Measurements from ENCODE around the gene PCOLCE2. TPM values are rescaled to one million over a fixed set of nuclear protein-coding genes. Genes with fewer than 3 reads are reported as not detected.

The PCOLCE2 gene
- total RNA-seq, 4 donors from 2014 or later = 13.5 to 88.1 (median 44.2) TPM

DNA sequence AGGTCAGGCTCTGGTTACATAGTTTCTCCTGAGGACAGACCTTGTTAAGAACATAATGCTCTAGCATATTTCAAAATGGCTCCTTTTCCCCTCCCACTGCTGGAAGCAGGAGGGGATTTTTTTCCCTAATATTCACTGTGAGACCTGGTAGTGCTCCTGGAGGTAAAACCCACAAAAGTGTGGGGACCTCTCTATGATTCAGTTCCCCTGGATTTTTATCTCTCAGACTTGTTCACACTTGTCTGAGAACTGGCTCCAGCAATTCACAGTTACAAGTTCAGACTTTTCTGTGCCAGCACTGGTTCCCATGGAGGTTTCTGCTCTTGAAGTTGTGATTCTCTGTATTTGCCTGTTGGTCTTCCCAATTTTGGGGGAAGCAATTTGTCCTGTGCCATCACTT, 36.3 kb upstream of the PCOLCE2 start:
- no peak for ATAC-seq
- Histone ChIP-seq H3K4me1 (no peaks in the 10 kb centered on the region), H3K27me3 (peaks cover 12% of the 10 kb centered on the region), H3K4me3 (no peak overlapping the region), H3K27ac (no peak overlapping the region), H3K9me3 (peaks cover 0 to 5% (median 0%) of the 10 kb centered on the region in 3 donors), H3K36me3 (no peaks in the 10 kb centered on the region)
- no peak for TF ChIP-seq POLR2A (IDR thresholded peaks at IDR 0.05)
- no peak for TF ChIP-seq EP300 (IDR thresholded peaks at IDR 0.05)
- no peak for TF ChIP-seq POLR2AphosphoS5 (IDR thresholded peaks at IDR 0.05)
- TF ChIP-seq, protein P1, sequence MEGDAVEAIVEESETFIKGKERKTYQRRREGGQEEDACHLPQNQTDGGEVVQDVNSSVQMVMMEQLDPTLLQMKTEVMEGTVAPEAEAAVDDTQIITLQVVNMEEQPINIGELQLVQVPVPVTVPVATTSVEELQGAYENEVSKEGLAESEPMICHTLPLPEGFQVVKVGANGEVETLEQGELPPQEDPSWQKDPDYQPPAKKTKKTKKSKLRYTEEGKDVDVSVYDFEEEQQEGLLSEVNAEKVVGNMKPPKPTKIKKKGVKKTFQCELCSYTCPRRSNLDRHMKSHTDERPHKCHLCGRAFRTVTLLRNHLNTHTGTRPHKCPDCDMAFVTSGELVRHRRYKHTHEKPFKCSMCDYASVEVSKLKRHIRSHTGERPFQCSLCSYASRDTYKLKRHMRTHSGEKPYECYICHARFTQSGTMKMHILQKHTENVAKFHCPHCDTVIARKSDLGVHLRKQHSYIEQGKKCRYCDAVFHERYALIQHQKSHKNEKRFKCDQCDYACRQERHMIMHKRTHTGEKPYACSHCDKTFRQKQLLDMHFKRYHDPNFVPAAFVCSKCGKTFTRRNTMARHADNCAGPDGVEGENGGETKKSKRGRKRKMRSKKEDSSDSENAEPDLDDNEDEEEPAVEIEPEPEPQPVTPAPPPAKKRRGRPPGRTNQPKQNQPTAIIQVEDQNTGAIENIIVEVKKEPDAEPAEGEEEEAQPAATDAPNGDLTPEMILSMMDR (IDR thresholded peaks at IDR 0.05) = no peak

DNA sequence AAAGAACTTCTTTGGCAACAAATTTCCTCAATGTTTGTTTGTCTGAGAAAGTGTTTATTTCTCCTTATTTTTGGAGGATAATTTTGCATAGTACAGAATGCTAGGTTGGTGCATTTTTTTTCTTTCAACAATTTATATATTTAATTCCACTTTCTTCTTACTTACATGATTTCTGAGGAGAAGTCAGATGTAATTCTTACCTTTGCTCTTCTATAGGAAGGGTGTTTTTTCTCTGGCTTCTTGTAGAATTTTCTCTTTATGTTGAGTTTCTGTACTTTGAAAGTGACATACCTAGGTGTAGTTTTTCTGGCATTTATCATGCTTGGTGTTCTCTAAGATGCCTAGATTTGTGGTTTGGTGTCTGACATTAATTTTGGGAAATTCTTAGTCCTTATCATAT, 34.8 kb upstream of the PCOLCE2 start:
- no peaks in the 10 kb centered on the region for H3K36me3 ChIP-seq
- H3K27ac ChIP-seq = no peak overlapping the region
- ATAC-seq = no peak
- H3K9me3 ChIP-seq = peaks cover 0 to 5% (median 0%) of the 10 kb centered on the region in 3 donors
- no peaks in the 10 kb centered on the region for H3K4me1 ChIP-seq
- TF ChIP-seq POLR2A (IDR thresholded peaks at IDR 0.05) = no peak
- no peak for TF ChIP-seq POLR2AphosphoS5 (IDR thresholded peaks at IDR 0.05)
- TF ChIP-seq EP300 (IDR thresholded peaks at IDR 0.05) = no peak
- TF ChIP-seq, protein P1 (IDR thresholded peaks at IDR 0.05) = no peak
- no peak overlapping the region for H3K4me3 ChIP-seq
- H3K27me3 ChIP-seq = peaks cover 12% of the 10 kb centered on the region

DNA sequence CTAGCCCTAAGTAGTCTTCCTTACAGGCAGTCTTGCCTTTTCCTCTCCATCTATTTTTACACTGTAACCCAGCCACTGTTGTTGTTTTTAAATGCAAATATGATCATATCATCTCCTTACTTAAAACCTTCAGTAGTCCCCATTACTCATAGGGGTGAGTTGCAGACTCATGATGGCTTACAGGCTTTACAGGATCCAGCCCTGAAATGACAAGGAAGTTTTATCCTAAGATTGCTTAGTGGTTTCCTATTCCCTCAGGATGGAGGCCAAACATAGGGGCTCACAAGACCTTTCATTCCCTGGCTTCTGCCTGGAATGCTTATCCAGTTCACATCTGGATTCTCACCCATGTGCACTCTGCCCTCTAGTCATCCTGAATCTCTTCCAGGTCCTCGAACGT, 27.7 kb upstream of the PCOLCE2 start:
- Histone ChIP-seq H3K9me3 (no peaks in the 10 kb centered on the region), H3K36me3 (no peaks in the 10 kb centered on the region), H3K4me1 (peaks cover 5 to 18% (median 13%) of the 10 kb centered on the region in 3 donors), H3K27ac (no peak overlapping the region), H3K4me3 (no peak overlapping the region), H3K27me3 (no peaks in the 10 kb centered on the region)
- 42 to 60% methylated on average over 2 of the region's 2 CpGs for WGBS, 2 donors (ENCODE audit: low coverage in 1 of 2)
- TF ChIP-seq POLR2AphosphoS5 (IDR thresholded peaks at IDR 0.05) (no peak), EP300 (IDR thresholded peaks at IDR 0.05) (no peak), POLR2A (IDR thresholded peaks at IDR 0.05) (no peak)
- TF ChIP-seq, protein P1 (IDR thresholded peaks at IDR 0.05) = no peak
- no peak for ATAC-seq

DNA sequence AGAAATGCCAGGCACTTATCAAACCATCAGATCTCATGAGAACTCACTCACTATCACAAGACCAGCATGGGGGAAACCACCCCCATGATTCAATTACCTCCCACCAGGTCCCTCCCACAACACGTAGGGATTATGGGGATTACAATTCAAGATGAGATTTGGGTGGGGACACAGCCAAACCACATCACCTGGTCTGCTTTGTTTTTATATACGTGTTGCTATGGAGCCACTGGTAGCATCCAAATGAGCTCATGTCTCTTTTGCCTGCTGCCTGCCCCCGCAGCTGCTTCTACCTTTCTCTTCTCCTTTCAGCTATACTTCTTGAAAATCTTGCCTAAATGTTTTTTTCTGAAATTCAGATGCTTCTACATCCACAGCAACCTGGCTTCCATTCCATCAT, 26.8 kb upstream of the PCOLCE2 start:
- no peak for ATAC-seq
- peaks cover 5 to 23% (median 17%) of the 10 kb centered on the region in 3 donors for H3K4me1 ChIP-seq
- WGBS, 2 donors (ENCODE audit: low coverage in 1 of 2) = 94% methylated on average over 3 of the region's 3 CpGs; no CpG with 5 or more reads in 1 of the 2 donors
- H3K27ac ChIP-seq = no peak overlapping the region
- no peaks in the 10 kb centered on the region for H3K27me3 ChIP-seq
- no peak overlapping the region for H3K4me3 ChIP-seq
- no peaks in the 10 kb centered on the region for H3K9me3 ChIP-seq
- H3K36me3 ChIP-seq = no peaks in the 10 kb centered on the region
- no peak for TF ChIP-seq EP300 (IDR thresholded peaks at IDR 0.05)
- TF ChIP-seq, protein P1 (IDR thresholded peaks at IDR 0.05) = no peak
- no peak for TF ChIP-seq POLR2A (IDR thresholded peaks at IDR 0.05)
- TF ChIP-seq POLR2AphosphoS5 (IDR thresholded peaks at IDR 0.05) = no peak

DNA sequence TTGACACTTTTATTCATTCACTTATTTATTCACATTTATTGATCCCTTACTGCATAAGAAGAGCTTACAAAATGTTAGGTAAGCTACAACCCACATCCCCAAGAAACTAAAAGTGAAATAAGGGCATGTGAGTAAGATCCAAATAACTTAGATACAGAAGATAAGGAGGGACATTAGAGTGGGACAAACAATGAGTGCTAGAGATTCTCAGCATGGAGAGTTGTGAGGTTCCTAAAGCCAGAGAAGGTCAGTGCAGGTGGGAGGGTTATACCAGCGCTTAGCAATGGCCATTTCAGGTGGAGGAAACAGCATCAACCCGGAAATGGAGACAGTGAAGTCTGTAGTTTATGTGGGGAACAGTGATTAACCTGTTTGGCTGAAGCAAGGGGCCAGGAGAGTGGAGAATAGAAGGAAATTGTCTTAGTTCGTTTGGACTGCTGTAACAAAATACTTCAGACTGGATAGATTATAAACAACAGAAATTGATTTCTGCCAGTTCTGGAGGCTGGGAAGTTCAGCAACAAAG, 25.5 kb upstream of the PCOLCE2 start:
- H3K27ac ChIP-seq = no peak overlapping the region
- no peaks in the 10 kb centered on the region for H3K36me3 ChIP-seq
- no peaks in the 10 kb centered on the region for H3K27me3 ChIP-seq
- H3K9me3 ChIP-seq = no peaks in the 10 kb centered on the region
- TF ChIP-seq POLR2AphosphoS5 (IDR thresholded peaks at IDR 0.05) = no peak
- TF ChIP-seq, protein P1 (IDR thresholded peaks at IDR 0.05) = no peak
- no peak for TF ChIP-seq POLR2A (IDR thresholded peaks at IDR 0.05)
- no peak for TF ChIP-seq EP300 (IDR thresholded peaks at IDR 0.05)
- no peak for ATAC-seq
- no peak overlapping the region for H3K4me3 ChIP-seq
- 48 to 51% methylated on average over 3 of the region's 3 CpGs for WGBS, 2 donors (ENCODE audit: low coverage in 1 of 2)
- H3K4me1 ChIP-seq = peaks cover 5 to 23% (median 17%) of the 10 kb centered on the region in 3 donors

All from gastroesophageal sphincter (tissue), 4 donors.